Fibroblast of lung (primary cell): ENCODE results near the gene NEK8.

Experiments used
- EZH2 ChIP-seq: IDR thresholded peaks from 2 replicates; pipeline ENCODE4 v1.5.1; 2012; ENCODE audit warnings: low read length, control low read depth, mild to moderate bottlenecking; ENCODE audit errors: missing control alignments
- TF ChIP-seq, protein P1 (sequence below), 2 donors: IDR thresholded peaks in 1 of 2; conservative IDR thresholded peaks in 1 of 2; 1 replicate in 1 of 2; 2 replicates in 1 of 2; pipeline ENCODE4 v1.5.1; 2011 to 2012; ENCODE audit warnings: low read length in 2 of 2, control low read depth in 1 of 2, inconsistent platforms in 1 of 2, low read depth in 1 of 2, mild to moderate bottlenecking in 1 of 2

DNA sequence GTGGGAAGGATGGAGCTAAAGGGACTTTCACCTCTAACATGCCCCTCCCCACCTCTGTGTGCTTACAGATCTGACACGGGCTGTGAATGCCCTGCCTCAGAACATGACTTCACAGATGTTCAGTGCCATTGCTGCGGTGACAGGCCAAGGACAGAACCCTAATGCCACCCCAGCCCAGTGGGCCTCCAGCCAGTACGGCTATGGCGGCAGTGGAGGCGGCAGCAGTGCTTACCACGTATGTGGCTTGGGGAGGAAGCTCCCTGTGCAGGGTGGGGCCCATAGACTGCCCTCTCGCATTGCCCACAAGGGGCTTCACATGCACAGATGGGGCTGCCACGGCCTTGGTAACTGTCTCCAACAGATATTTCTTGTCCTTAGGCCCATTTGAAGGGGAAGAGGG is 28.3 kb upstream of the NEK8 start:
- TF ChIP-seq, protein P1, sequence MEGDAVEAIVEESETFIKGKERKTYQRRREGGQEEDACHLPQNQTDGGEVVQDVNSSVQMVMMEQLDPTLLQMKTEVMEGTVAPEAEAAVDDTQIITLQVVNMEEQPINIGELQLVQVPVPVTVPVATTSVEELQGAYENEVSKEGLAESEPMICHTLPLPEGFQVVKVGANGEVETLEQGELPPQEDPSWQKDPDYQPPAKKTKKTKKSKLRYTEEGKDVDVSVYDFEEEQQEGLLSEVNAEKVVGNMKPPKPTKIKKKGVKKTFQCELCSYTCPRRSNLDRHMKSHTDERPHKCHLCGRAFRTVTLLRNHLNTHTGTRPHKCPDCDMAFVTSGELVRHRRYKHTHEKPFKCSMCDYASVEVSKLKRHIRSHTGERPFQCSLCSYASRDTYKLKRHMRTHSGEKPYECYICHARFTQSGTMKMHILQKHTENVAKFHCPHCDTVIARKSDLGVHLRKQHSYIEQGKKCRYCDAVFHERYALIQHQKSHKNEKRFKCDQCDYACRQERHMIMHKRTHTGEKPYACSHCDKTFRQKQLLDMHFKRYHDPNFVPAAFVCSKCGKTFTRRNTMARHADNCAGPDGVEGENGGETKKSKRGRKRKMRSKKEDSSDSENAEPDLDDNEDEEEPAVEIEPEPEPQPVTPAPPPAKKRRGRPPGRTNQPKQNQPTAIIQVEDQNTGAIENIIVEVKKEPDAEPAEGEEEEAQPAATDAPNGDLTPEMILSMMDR (conservative IDR thresholded peaks at IDR 0.05 in 1 of 2, IDR thresholded peaks at IDR 0.05 in 1 of 2; ENCODE audit: low read depth in 1 of 2, low read length in 2 of 2) = no peak
- no peak for TF ChIP-seq EZH2
